Airway epithelial cell (primary cell): Measurements from ENCODE around the gene XRCC3. TPM values are rescaled to one million over a fixed set of nuclear protein-coding genes. Genes with fewer than 3 reads are reported as not detected.

Experiments used
- total RNA-seq: library from RNA; depleted of rRNA; stranded (reverse); fragments of >200 nt; gene quantifications from 2 replicates; pipeline ENCODE4 v1.2.3, GENCODE V29; 2015

Gene XRCC3
- total RNA-seq, result 34.8 and 38.9 TPM in 2 replicates

GRCh38 chr14:103715052-103716000 lies at the start of gene XRCC3, which contains the start of gene ZFYVE21:
TSS of gene XRCC3 (minus strand) at chr14:103715451. CDS start at chr14:103711087, 4,364 bp downstream.
TSS of gene ZFYVE21 (plus strand) at chr14:103715810. CDS start at chr14:103715842, 32 bp downstream.

Other genes with a start within 250 kb of the XRCC3 start
- gene CKB, start 192.6 kb downstream of the XRCC3 start, total RNA-seq, result 220 and 267 TPM in 2 replicates
- gene TRMT61A, start 186.3 kb downstream of the XRCC3 start, total RNA-seq, result 11.8 and 13.8 TPM in 2 replicates
- gene BAG5, start 152.8 kb downstream of the XRCC3 start, total RNA-seq, result 26.1 and 26.6 TPM in 2 replicates
- 24.8 and 26.5 TPM in 2 replicates for gene COA8, start 152.5 kb downstream of the XRCC3 start, total RNA-seq
- 157 TPM in 2 replicates for gene KLC1, start 86.2 kb downstream of the XRCC3 start, total RNA-seq
- gene ZFYVE21, start 359 bp upstream of the XRCC3 start, total RNA-seq, result 85.5 and 90.7 TPM in 2 replicates
- 6.6 and 9.5 TPM in 2 replicates for gene PPP1R13B, start 132.1 kb upstream of the XRCC3 start, total RNA-seq
- 0.74 and 0.92 TPM in 2 replicates for gene TDRD9, start 213.0 kb upstream of the XRCC3 start, total RNA-seq
- not detected in 2 replicates for gene RD3L, start 227.1 kb upstream of the XRCC3 start, total RNA-seq